IMR-90 (cell line): Measurements from ENCODE around the gene KIF18B.

Experiments used
- CEBPB ChIP-seq: IDR thresholded peaks from 2 replicates; pipeline ENCODE4 v1.6.1; 2012; ENCODE audit warnings: low read depth, low read length, improper control_type of control experiment
- CTCF ChIP-seq: conservative IDR thresholded peaks from 2 replicates; pipeline ENCODE4 v1.5.1; 2012; ENCODE audit warnings: mild to moderate bottlenecking, low read depth, low read length, improper control_type of control experiment
- ELK1 ChIP-seq: fragments of 150-350 bp; IDR thresholded peaks from 2 replicates; pipeline ENCODE4 v1.6.1; 2016; ENCODE audit warnings: low read depth, mild to moderate bottlenecking, low read length, moderate library complexity, borderline replicate concordance
- MAFK ChIP-seq: IDR thresholded peaks from 2 replicates; pipeline ENCODE4 v1.6.1; 2012; ENCODE audit warnings: low read depth, low read length, improper control_type of control experiment
- MXI1 ChIP-seq: IDR thresholded peaks from 2 replicates; pipeline ENCODE4 v1.6.1; 2012; ENCODE audit warnings: low read depth, mild to moderate bottlenecking, low read length, moderate library complexity, borderline replicate concordance
- RFX5 ChIP-seq: IDR thresholded peaks from 2 replicates; pipeline ENCODE4 v1.8.0; 2012; ENCODE audit warnings: low read depth, mild to moderate bottlenecking, low read length, moderate library complexity

GRCh38 chr17:44880062-44880461, 67.5 kb downstream of the KIF18B start:
- no peak for TF ChIP-seq CTCF
- no peak for TF ChIP-seq ELK1
- no peak for TF ChIP-seq MXI1
- TF ChIP-seq MAFK = no peak
- TF ChIP-seq CEBPB = no peak
- no peak for TF ChIP-seq RFX5
